ENCODE data around the gene GPR63. TPM values are rescaled to one million over a fixed set of nuclear protein-coding genes. Genes with fewer than 3 reads are reported as not detected.

GPR63 gene
- total and polyA plus RNA-seq, 9 of the 15 experiments (the other 6 are each of a cell fraction or from before 2014, with no cell fraction given), result 1.6 to 5.1 (median 3.7) TPM

GRCh38 chr6:96834070-96834469 is 3.2 kb downstream of the GPR63 start (continued):
- TF ChIP-seq ZNF280A (IDR thresholded peaks at IDR 0.05; ENCODE audit: low read depth, partially characterized antibody), result no peak
- TF ChIP-seq TEAD4 (IDR thresholded peaks at IDR 0.05; ENCODE audit: low read length), result no peak
- no peak for TF ChIP-seq TEAD4 (CRISPR knock-in tag; IDR thresholded peaks at IDR 0.05; ENCODE audit: borderline replicate concordance)
- no peak for TF ChIP-seq POLR3G (IDR thresholded peaks at IDR 0.05; ENCODE audit: extremely low read depth, insufficient read length, insufficient replicate concordance)
- no peak for TF ChIP-seq ZNF175 (CRISPR knock-in tag; IDR thresholded peaks at IDR 0.05; ENCODE audit: low read depth)
- no peak for TF ChIP-seq ZNF124 (CRISPR knock-in tag; IDR thresholded peaks at IDR 0.05)
- TF ChIP-seq C11orf30 (IDR thresholded peaks at IDR 0.05; ENCODE audit: low read depth), result no peak
- TF ChIP-seq RHOXF2B (CRISPR knock-in tag; conservative IDR thresholded peaks at IDR 0.05), result no peak
- no peak for TF ChIP-seq ETV5 (CRISPR knock-in tag; IDR thresholded peaks at IDR 0.05; ENCODE audit: low read depth)

GRCh38 chr6:96832780-96833179 is 4.5 kb downstream of the GPR63 start:
- no peaks in the 10 kb centered on the region for H3K9me1 ChIP-seq (ENCODE audit: control insufficient read depth, insufficient read depth, low read length)
- intact Hi-C loops (cut with micrococcal nuclease) (no loop called here), in situ Hi-C loops (cut with MboI) (no loop called here)
- peaks cover 37% of the 10 kb centered on the region for H3K79me2 ChIP-seq (ENCODE audit: control insufficient read depth, insufficient read depth, low read length)
- CTCF ChIA-PET (ENCODE audit: low intra/inter-chr PET ratio), result no interaction called here
- peaks cover 0 to 2% of the 10 kb centered on the region in 2 experiments; a peak in 1 of 5 replicates for H3K27me3 ChIP-seq (ENCODE audit: control insufficient read depth in 2 of 2, insufficient read depth in 2 of 2, low read length in 2 of 2)
- H4K20me1 ChIP-seq (replicated peaks; ENCODE audit: control insufficient read depth, insufficient read depth, low read length), result no peaks in the 10 kb centered on the region
- WGBS (ENCODE audit: insufficient coverage, low coverage, missing lambda C conversion rate), result 98% methylated on average over 2 of the region's 2 CpGs
- no peaks in the 10 kb centered on the region for H3K9me3 ChIP-seq (replicated peaks; ENCODE audit: control insufficient read depth, insufficient read depth, low read depth, low read length)
- H3K4me2 ChIP-seq (ENCODE audit: insufficient read depth, low read length), result no peak overlapping the region
- POLR2A ChIA-PET, result no interaction called here
- FAIRE-seq (no peak), DNase-seq (ENCODE audit: extremely low read depth in 1 of 4, low spot score in 3 of 4) (no peak), ATAC-seq (no peak)
- H3K4me1 ChIP-seq (replicated peaks in 1 of 2; ENCODE audit: control insufficient read depth in 2 of 2, insufficient read depth in 2 of 2, low read length in 2 of 2), result peaks cover 4% of the 10 kb centered on the region in 2 experiments; a peak in 4 of 5 replicates
- H2AFZ ChIP-seq (ENCODE audit: low read depth, low read length), result no peak overlapping the region
- TF ChIP-seq HLTF (IDR thresholded peaks at IDR 0.05) (no peak), FOXA3 (CRISPR knock-in tag; conservative IDR thresholded peaks at IDR 0.05 in 1 of 2, IDR thresholded peaks at IDR 0.05 in 1 of 2) (no peak)
- H3K9ac ChIP-seq (ENCODE audit: insufficient read depth in 1 of 2, low read depth in 2 of 2, low read length in 2 of 2), result no peak overlapping the region
- H3K27ac ChIP-seq (ENCODE audit: extremely low read depth, low read depth, low read length), result no peak overlapping the region
- BruUV-seq (replicated peaks), result no TSS peak
- H3K4me3 ChIP-seq, result no peak overlapping the region
- H3K36me3 ChIP-seq (ENCODE audit: control insufficient read depth, insufficient read depth, low read length), result peaks cover 34% of the 10 kb centered on the region

Data from K562 (cell line).